GM06990 (cell line): ENCODE results near the gene IFT20.
A peak's percentile ranks its signal among the peaks of the same experiment; 100 is the strongest.

ENCODE experiments used
- DNase-seq: peaks from one replicate; pipeline ENCODE4 v3.0.0-alpha.2; 2011; ENCODE audit not compliant: insufficient read length; ENCODE audit errors: extremely low read depth
- H3K27me3 ChIP-seq: replicated peaks from 2 replicates; pipeline ENCODE4 v1.6.0; 2011; ENCODE audit warnings: low read length; ENCODE audit not compliant: control insufficient read depth, insufficient read depth
- H3K36me3 ChIP-seq: 2 replicates; pipeline ENCODE4 v1.5.1; 2011; ENCODE audit warnings: low read length; ENCODE audit not compliant: control insufficient read depth, insufficient read depth
- H3K4me3 ChIP-seq: replicated peaks from 2 replicates; pipeline ENCODE4 v1.5.1; 2011; ENCODE audit warnings: low read depth, mild to moderate bottlenecking, control low read depth, low read length
- TF ChIP-seq, protein P1 (sequence below): IDR thresholded peaks from 2 replicates; pipeline ENCODE4 v1.5.1; 2011; ENCODE audit warnings: low read length, control low read depth, mild to moderate bottlenecking, inconsistent platforms; ENCODE audit not compliant: insufficient read depth, poor library complexity, severe bottlenecking

The IFT20 gene

GRCh38 chr17:28335959-28336871 lies 943 bp upstream of the IFT20 start:
- peak overlapping the region; percentile 92 for H3K4me3 ChIP-seq
- peaks cover 11% of the 10 kb centered on the region for H3K36me3 ChIP-seq
- no peaks in the 10 kb centered on the region for H3K27me3 ChIP-seq
- DNase-seq: no peak
- TF ChIP-seq, protein P1, sequence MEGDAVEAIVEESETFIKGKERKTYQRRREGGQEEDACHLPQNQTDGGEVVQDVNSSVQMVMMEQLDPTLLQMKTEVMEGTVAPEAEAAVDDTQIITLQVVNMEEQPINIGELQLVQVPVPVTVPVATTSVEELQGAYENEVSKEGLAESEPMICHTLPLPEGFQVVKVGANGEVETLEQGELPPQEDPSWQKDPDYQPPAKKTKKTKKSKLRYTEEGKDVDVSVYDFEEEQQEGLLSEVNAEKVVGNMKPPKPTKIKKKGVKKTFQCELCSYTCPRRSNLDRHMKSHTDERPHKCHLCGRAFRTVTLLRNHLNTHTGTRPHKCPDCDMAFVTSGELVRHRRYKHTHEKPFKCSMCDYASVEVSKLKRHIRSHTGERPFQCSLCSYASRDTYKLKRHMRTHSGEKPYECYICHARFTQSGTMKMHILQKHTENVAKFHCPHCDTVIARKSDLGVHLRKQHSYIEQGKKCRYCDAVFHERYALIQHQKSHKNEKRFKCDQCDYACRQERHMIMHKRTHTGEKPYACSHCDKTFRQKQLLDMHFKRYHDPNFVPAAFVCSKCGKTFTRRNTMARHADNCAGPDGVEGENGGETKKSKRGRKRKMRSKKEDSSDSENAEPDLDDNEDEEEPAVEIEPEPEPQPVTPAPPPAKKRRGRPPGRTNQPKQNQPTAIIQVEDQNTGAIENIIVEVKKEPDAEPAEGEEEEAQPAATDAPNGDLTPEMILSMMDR: no peak

- TF ChIP-seq, protein P1: no peak
- no peak for DNase-seq
These were observed 539 bp downstream of the IFT20 start for GRCh38 chr17:28334666-28335200.

DNA sequence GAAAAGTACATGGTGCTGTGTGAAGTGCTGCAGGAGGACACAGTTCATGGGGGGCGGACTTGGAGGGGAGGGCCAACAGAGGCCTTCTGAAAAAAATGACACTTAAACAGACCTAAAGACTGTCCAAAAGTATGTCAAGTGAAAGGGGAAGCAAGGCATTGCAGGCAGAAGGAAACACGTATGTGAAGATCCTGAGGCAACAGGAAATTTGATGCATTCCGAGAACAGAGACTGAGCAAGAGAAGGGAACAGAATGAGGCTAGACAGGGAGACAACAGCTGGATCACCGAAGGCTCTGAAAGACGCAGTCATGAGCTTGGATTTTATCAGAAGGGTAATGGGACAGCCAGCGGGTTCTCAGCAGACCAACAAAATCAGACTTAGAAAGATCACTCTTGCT lies 1.1 kb downstream of the IFT20 start:
- Histone ChIP-seq H3K4me3 (peak overlapping the region; percentile 71), H3K36me3 (peaks cover 4% of the 10 kb centered on the region), H3K27me3 (no peaks in the 10 kb centered on the region)
- TF ChIP-seq, protein P1: no peak
- DNase-seq: no peak

More at GRCh38 chr17:28334666-28335200, 539 bp downstream of the IFT20 start:
- Histone ChIP-seq H3K27me3 (no peaks in the 10 kb centered on the region), H3K4me3 (peak overlapping the region; percentile 71), H3K36me3 (peaks cover 8% of the 10 kb centered on the region)

GRCh38 chr17:28333083-28333746 lies 2.1 kb downstream of the IFT20 start:
- TF ChIP-seq, protein P1: no peak
- no peak overlapping the region for H3K4me3 ChIP-seq
- no peak for DNase-seq
- H3K36me3 ChIP-seq: peaks cover 4% of the 10 kb centered on the region
- H3K27me3 ChIP-seq: no peaks in the 10 kb centered on the region

DNA sequence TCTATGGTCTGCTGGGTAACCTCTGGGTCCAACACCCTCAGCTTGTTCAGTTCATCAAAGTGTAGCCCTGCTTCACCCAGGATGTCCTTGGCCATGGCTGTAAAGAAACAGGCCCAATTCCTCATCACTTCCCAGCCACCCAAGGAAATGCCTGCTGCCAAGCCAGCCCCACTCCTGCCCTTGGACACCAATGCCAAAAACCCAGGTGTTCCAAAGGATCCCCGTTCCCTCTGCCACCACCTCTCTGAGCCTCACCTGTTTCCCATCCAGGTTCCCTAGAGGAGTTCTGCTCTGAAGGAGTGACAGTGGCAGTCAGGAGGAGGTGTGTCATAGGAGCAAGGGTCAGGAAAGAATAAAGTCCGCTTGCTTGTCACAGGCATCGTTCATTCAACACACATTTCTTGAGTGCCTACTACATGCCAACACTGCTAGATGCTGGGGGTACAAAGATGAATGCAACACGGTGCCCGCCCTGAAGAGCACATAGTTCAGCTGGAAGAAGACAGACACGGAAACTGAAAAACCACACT lies 3.3 kb downstream of the IFT20 start:
- peaks cover 5% of the 10 kb centered on the region for H3K36me3 ChIP-seq
- no peaks in the 10 kb centered on the region for H3K27me3 ChIP-seq
- TF ChIP-seq, protein P1: no peak
- no peak overlapping the region for H3K4me3 ChIP-seq
- DNase-seq: no peak
